CD14-positive monocyte (primary cell): ENCODE results near the gene DOK5. TPM values are rescaled to one million over a fixed set of nuclear protein-coding genes. Genes with fewer than 3 reads are reported as not detected.

Experiments
- DNase-seq, 3 donors: peaks; one replicate each; pipeline ENCODE4 v3.0.0-alpha.2; 2011 to 2022
- H2AFZ ChIP-seq: 2 replicates; pipeline ENCODE4 v1.6.0; 2012; ENCODE audit warnings: mild to moderate bottlenecking, low read depth, low read length, inconsistent platforms; ENCODE audit not compliant: insufficient read depth, poor library complexity, severe bottlenecking
- H3K27ac ChIP-seq, 2 donors: 1 replicate in 1 of 2; 2 replicates in 1 of 2; pipeline ENCODE4 v1.5.1; 2012 to 2013; ENCODE audit warnings: low read length in 2 of 2, control low read depth in 1 of 2, inconsistent platforms in 1 of 2, low read depth in 1 of 2, mild to moderate bottlenecking in 1 of 2
- H3K27me3 ChIP-seq, 2 donors: one replicate each; pipeline versions ENCODE4 v1.6.0 to v1.6.1; 2011 to 2013; ENCODE audit warnings: low read length in 2 of 2; ENCODE audit not compliant: control insufficient read depth in 2 of 2, insufficient read depth in 2 of 2
- H3K36me3 ChIP-seq, 2 donors: replicated peaks in 1 of 2; 1 replicate in 1 of 2; 2 replicates in 1 of 2; pipeline versions ENCODE4 v1.5.1 to v1.6.1; 2012 to 2013; ENCODE audit warnings: low read length in 2 of 2, control low read depth in 1 of 2, inconsistent platforms in 1 of 2, mild to moderate bottlenecking in 1 of 2; ENCODE audit not compliant: insufficient read depth in 2 of 2, control insufficient read depth in 1 of 2
- H3K4me1 ChIP-seq, 2 donors: 1 replicate in 1 of 2; 2 replicates in 1 of 2; pipeline versions ENCODE4 v1.5.1 to v1.6.1; 2012 to 2013; ENCODE audit warnings: low read length in 2 of 2, control low read depth in 1 of 2, inconsistent platforms in 1 of 2, mild to moderate bottlenecking in 1 of 2, moderate library complexity in 1 of 2; ENCODE audit not compliant: insufficient read depth in 2 of 2, control insufficient read depth in 1 of 2
- H3K4me2 ChIP-seq: replicated peaks from 2 replicates; pipeline ENCODE3; 2012; ENCODE audit warnings: low read length, moderate library complexity, mild to moderate bottlenecking; ENCODE audit not compliant: poor library complexity, severe bottlenecking; ENCODE audit errors: extremely low read depth
- H3K4me3 ChIP-seq, 3 experiments: fragments of 200-600 bp in 1 of 3; sonication (generic) in 1 of 3; replicated peaks in 1 of 3; 1 replicate in 2 of 3; 2 replicates in 1 of 3; pipeline ENCODE4 v1.5.1; 2011 to 2013; ENCODE audit warnings: low read length in 3 of 3, mild to moderate bottlenecking in 3 of 3, control low read depth in 2 of 3, low read depth in 2 of 3, inconsistent platforms in 1 of 3, moderate library complexity in 1 of 3
- H3K79me2 ChIP-seq: 2 replicates; pipeline ENCODE4 v1.6.0; 2012; ENCODE audit warnings: mild to moderate bottlenecking, control low read depth, inconsistent platforms, low read length, moderate library complexity; ENCODE audit not compliant: insufficient read depth
- H3K9ac ChIP-seq: 2 replicates; pipeline ENCODE4 v1.6.0; 2017; ENCODE audit warnings: low read length, mild to moderate bottlenecking; ENCODE audit not compliant: insufficient read depth, poor library complexity, severe bottlenecking
- H3K9me3 ChIP-seq, 2 donors: replicated peaks in 1 of 2; 1 replicate in 1 of 2; 2 replicates in 1 of 2; pipeline versions ENCODE4 v1.5.1 to v1.6.1; 2012 to 2013; ENCODE audit warnings: low read length in 2 of 2, control low read depth in 1 of 2; ENCODE audit not compliant: control insufficient read depth in 1 of 2, insufficient read depth in 1 of 2
- H4K20me1 ChIP-seq: 2 replicates; pipeline ENCODE4 v1.6.0; 2012; ENCODE audit warnings: mild to moderate bottlenecking, low read length, control low read depth, moderate library complexity; ENCODE audit not compliant: insufficient read depth
- H3K27ac Mint-ChIP-seq, 7 donors: one replicate each; pipeline ENCODE4 v1.8.0; 2020; ENCODE audit warnings: mild to moderate bottlenecking in 7 of 7, mixed read lengths in 7 of 7, moderate library complexity in 6 of 7, inconsistent platforms in 2 of 7
- H3K27me3 Mint-ChIP-seq, 3 donors: one replicate each; pipeline ENCODE4 v1.8.0; 2021 to 2022; ENCODE audit warnings: low read depth in 3 of 3, mild to moderate bottlenecking in 3 of 3, mixed read lengths in 3 of 3, moderate library complexity in 3 of 3, inconsistent platforms in 1 of 3
- H3K36me3 Mint-ChIP-seq, 2 donors: one replicate each; pipeline ENCODE4 v1.8.0; 2020; ENCODE audit warnings: mixed read lengths in 2 of 2, inconsistent platforms in 1 of 2, mild to moderate bottlenecking in 1 of 2
- H3K4me1 Mint-ChIP-seq: one replicate; pipeline ENCODE4 v1.8.0; 2020; ENCODE audit warnings: mild to moderate bottlenecking, mixed read lengths
- H3K4me3 Mint-ChIP-seq, 2 donors: one replicate each; pipeline ENCODE4 v1.8.0; 2020; ENCODE audit warnings: mild to moderate bottlenecking in 2 of 2, mixed read lengths in 2 of 2, moderate library complexity in 1 of 2
- H3K9me3 Mint-ChIP-seq, 7 donors: one replicate each; pipeline ENCODE4 v1.8.0; 2020 to 2022; ENCODE audit warnings: mixed read lengths in 7 of 7, mild to moderate bottlenecking in 6 of 7, moderate library complexity in 6 of 7, inconsistent platforms in 2 of 7
- CTCF ChIP-seq: fragments of 200-600 bp; IDR thresholded peaks from one replicate; pipeline ENCODE4 v1.8.0; 2022; ENCODE audit warnings: antibody characterized with exemption, mild to moderate bottlenecking
- WGBS: methylation state at CpG from one replicate; pipeline ENCODE4 v1.1.5; 2013; ENCODE audit warnings: missing lambda C conversion rate; ENCODE audit not compliant: insufficient coverage; 5-methylcytosine and 5-hydroxymethylcytosine counted together
- intact Hi-C, 2 donors: fragments of 100-400 bp; cut with micrococcal nuclease; formaldehyde crosslinking; loops; one replicate each; pipeline versions ENCODE4 v1.15.0 to v1.15.1; 2023
- polyA plus RNA-seq, 3 donors: library from polyadenylated mRNA; depleted of rRNA in 1 of 3; unstranded in 2 of 3; stranded (reverse) in 1 of 3; fragments of 300-500 nt in 2 of 3; fragments of >200 nt in 1 of 3; fragmentation: Illumina TruSeq in 2 of 3; gene quantifications; 1 replicate in 2 of 3; 2 replicates in 1 of 3; pipeline ENCODE4 v1.2.3, GENCODE V29; 2012 to 2021

DOK5 gene
- polyA plus RNA-seq, 3 donors: not detected

GRCh38 chr20:54456961-54457360, 18.4 kb upstream of the DOK5 start:
- H3K4me3 Mint-ChIP-seq: no peak overlapping the region
- Histone ChIP-seq H3K4me1 (no peaks in the 10 kb centered on the region), H3K27ac (no peak overlapping the region), H3K36me3 (no peaks in the 10 kb centered on the region), H3K9me3 (no peaks in the 10 kb centered on the region), H3K79me2 (no peaks in the 10 kb centered on the region), H2AFZ (no peak overlapping the region), H3K4me3 (no peak overlapping the region), H3K9ac (no peak overlapping the region), H3K27me3 (no peaks in the 10 kb centered on the region), H4K20me1 (no peaks in the 10 kb centered on the region), H3K4me2 (no peak overlapping the region)
- intact Hi-C loops: no loop called here
- H3K9me3 Mint-ChIP-seq: peaks cover 0 to 4% (median 0%) of the 10 kb centered on the region in 7 donors
- WGBS: 75% methylated on average over 2 of the region's 6 CpGs
- no peak for DNase-seq
- no peak overlapping the region for H3K27ac Mint-ChIP-seq
- no peaks in the 10 kb centered on the region for H3K36me3 Mint-ChIP-seq
- H3K27me3 Mint-ChIP-seq: peaks cover 0 to 5% (median 0%) of the 10 kb centered on the region in 3 donors
- no peaks in the 10 kb centered on the region for H3K4me1 Mint-ChIP-seq
- TF ChIP-seq CTCF: no peak

- H3K79me2 ChIP-seq: no peaks in the 10 kb centered on the region
- H3K4me3 ChIP-seq: no peak overlapping the region
- intact Hi-C loops: no loop called here
- H3K27me3 ChIP-seq: no peaks in the 10 kb centered on the region
- no CpG with 5 or more reads among the region's 1 CpG for WGBS
- TF ChIP-seq CTCF: no peak
- no peak overlapping the region for H2AFZ ChIP-seq
- H3K36me3 Mint-ChIP-seq: no peaks in the 10 kb centered on the region
- H3K9ac ChIP-seq: no peak overlapping the region
- peaks cover 0 to 4% (median 0%) of the 10 kb centered on the region in 3 donors for H3K27me3 Mint-ChIP-seq
- no peak overlapping the region for H3K27ac Mint-ChIP-seq
- no peaks in the 10 kb centered on the region for H3K4me1 Mint-ChIP-seq
- H3K4me3 Mint-ChIP-seq: no peak overlapping the region
- no peak overlapping the region for H3K27ac ChIP-seq
- H3K36me3 ChIP-seq: no peaks in the 10 kb centered on the region
- DNase-seq: no peak
- H3K9me3 Mint-ChIP-seq: peaks cover 0 to 2% (median 0%) of the 10 kb centered on the region in 7 donors
- no peaks in the 10 kb centered on the region for H3K4me1 ChIP-seq
- no peaks in the 10 kb centered on the region for H3K9me3 ChIP-seq
- H3K4me2 ChIP-seq: no peak overlapping the region
- no peaks in the 10 kb centered on the region for H4K20me1 ChIP-seq
These were observed 17.2 kb upstream of the DOK5 start for GRCh38 chr20:54458219-54458618.
